Measurements from ENCODE around the gene ECPAS.

The ECPAS gene

GRCh38 chr9:111429175-111429574 is 55.0 kb downstream of the ECPAS start:
- TF ChIP-seq CTCF (IDR thresholded peaks at IDR 0.05) = no peak
- no peak overlapping the region for H3K4me3 ChIP-seq (ENCODE audit: low read depth in 1 of 2, low read length in 1 of 2)
- no peaks in the 10 kb centered on the region for H3K9me3 ChIP-seq
- no peak overlapping the region for H3K27ac ChIP-seq
- H3K27me3 ChIP-seq = no peaks in the 10 kb centered on the region
- H3K36me3 ChIP-seq = peaks cover 61% of the 10 kb centered on the region
- no peaks in the 10 kb centered on the region for H3K4me1 ChIP-seq (ENCODE audit: control insufficient read depth in 1 of 2, insufficient read depth in 1 of 2, low read depth in 1 of 2, low read length in 1 of 2)

GRCh38 chr9:111427186-111427585 is 57.0 kb downstream of the ECPAS start:
- H3K9me3 ChIP-seq = no peaks in the 10 kb centered on the region
- no peak overlapping the region for H3K27ac ChIP-seq
- no peaks in the 10 kb centered on the region for H3K4me1 ChIP-seq (ENCODE audit: control insufficient read depth in 1 of 2, insufficient read depth in 1 of 2, low read depth in 1 of 2, low read length in 1 of 2)
- H3K36me3 ChIP-seq = peaks cover 62% of the 10 kb centered on the region
- TF ChIP-seq CTCF (IDR thresholded peaks at IDR 0.05) = no peak
- H3K4me3 ChIP-seq (ENCODE audit: low read depth in 1 of 2, low read length in 1 of 2) = no peak overlapping the region
- H3K27me3 ChIP-seq = no peaks in the 10 kb centered on the region

- no peaks in the 10 kb centered on the region for H3K27me3 ChIP-seq
- H3K4me3 ChIP-seq (ENCODE audit: low read depth in 1 of 2, low read length in 1 of 2) = no peak overlapping the region
- H3K4me1 ChIP-seq (ENCODE audit: control insufficient read depth in 1 of 2, insufficient read depth in 1 of 2, low read depth in 1 of 2, low read length in 1 of 2) = no peaks in the 10 kb centered on the region
- no peak overlapping the region for H3K27ac ChIP-seq
- TF ChIP-seq CTCF (IDR thresholded peaks at IDR 0.05) = no peak
- H3K9me3 ChIP-seq = no peaks in the 10 kb centered on the region
- H3K36me3 ChIP-seq = peaks cover 71% of the 10 kb centered on the region
Measured at GRCh38 chr9:111423389-111423788, 60.8 kb downstream of the ECPAS start.

- peaks cover 96% of the 10 kb centered on the region for H3K36me3 ChIP-seq
Measured at GRCh38 chr9:111414406-111414805, 69.8 kb downstream of the ECPAS start.

GRCh38 chr9:111413996-111414395 is 70.2 kb downstream of the ECPAS start:
- no peaks in the 10 kb centered on the region for H3K27me3 ChIP-seq
- peaks cover 96% of the 10 kb centered on the region for H3K36me3 ChIP-seq
- no peak overlapping the region for H3K27ac ChIP-seq
- TF ChIP-seq CTCF (IDR thresholded peaks at IDR 0.05) = no peak
- no peak overlapping the region for H3K4me3 ChIP-seq (ENCODE audit: low read depth in 1 of 2, low read length in 1 of 2)
- H3K4me1 ChIP-seq (ENCODE audit: control insufficient read depth in 1 of 2, insufficient read depth in 1 of 2, low read depth in 1 of 2, low read length in 1 of 2) = no peaks in the 10 kb centered on the region
- H3K9me3 ChIP-seq = no peaks in the 10 kb centered on the region

More at GRCh38 chr9:111414406-111414805, 69.8 kb downstream of the ECPAS start:
- no peak for TF ChIP-seq CTCF (IDR thresholded peaks at IDR 0.05)
- Histone ChIP-seq H3K9me3 (no peaks in the 10 kb centered on the region), H3K4me1 (ENCODE audit: control insufficient read depth in 1 of 2, insufficient read depth in 1 of 2, low read depth in 1 of 2, low read length in 1 of 2) (no peaks in the 10 kb centered on the region), H3K27me3 (no peaks in the 10 kb centered on the region), H3K4me3 (ENCODE audit: low read depth in 1 of 2, low read length in 1 of 2) (no peak overlapping the region), H3K27ac (no peak overlapping the region)

GRCh38 chr9:111412280-111412679 is 71.9 kb downstream of the ECPAS start:
- Histone ChIP-seq H3K4me3 (ENCODE audit: low read depth in 1 of 2, low read length in 1 of 2) (no peak overlapping the region), H3K9me3 (no peaks in the 10 kb centered on the region), H3K27ac (no peak overlapping the region), H3K36me3 (peaks cover 98% of the 10 kb centered on the region), H3K27me3 (no peaks in the 10 kb centered on the region), H3K4me1 (ENCODE audit: control insufficient read depth in 1 of 2, insufficient read depth in 1 of 2, low read depth in 1 of 2, low read length in 1 of 2) (no peaks in the 10 kb centered on the region)
- no peak for TF ChIP-seq CTCF (IDR thresholded peaks at IDR 0.05)

Data from neutrophil (primary cell).